Cardiac fibroblast (primary cell): ENCODE results near the gene HIRIP3.
"Not testable (repeated sequence)": the region's sequence is repeated elsewhere in the genome, so short reads cannot be mapped to it uniquely, and the experiment has no call there.

ENCODE experiments used
- DNase-seq, 2 donors: peaks; one replicate each; pipeline versions ENCODE4 v3.0.0 to v3.0.0-alpha.2; 2010; ENCODE audit warnings: low read depth in 2 of 2
- H3K4me3 ChIP-seq, 2 donors: replicated peaks in 1 of 2; 1 replicate in 1 of 2; 2 replicates in 1 of 2; pipeline ENCODE4 v1.5.1; 2011; ENCODE audit warnings: low read depth in 2 of 2, low read length in 2 of 2, mild to moderate bottlenecking in 2 of 2, moderate library complexity in 1 of 2
- CTCF ChIP-seq: IDR thresholded peaks from one replicate; pipeline ENCODE4 v1.5.1; 2011; ENCODE audit warnings: low read depth, mild to moderate bottlenecking, low read length, inconsistent platforms

Gene HIRIP3

GRCh38 chr16:29995324-29995910, at the start of gene HIRIP3:
Gene HIRIP3, minus strand, starts transcription at chr16:29995617. Its CDS starts 12 bp downstream, at chr16:29995605.
- H3K4me3 ChIP-seq = peak within 1 kb of the TSS; percentile 88 to 93
- TF ChIP-seq CTCF = no peak
- DNase-seq = peak; percentile 81 to 84

GRCh38 chr16:30041841-30042240, 46.4 kb upstream of the HIRIP3 start:
- peak; percentile 30 for TF ChIP-seq CTCF
- DNase-seq = peak; percentile 69 to 70
- H3K4me3 ChIP-seq = no peak overlapping the region

- not testable (repeated sequence) for H3K4me3 ChIP-seq, DNase-seq
Measured at GRCh38 chr16:30040690-30041089, 45.3 kb upstream of the HIRIP3 start.

- DNase-seq = no peak
- TF ChIP-seq CTCF = no peak
- H3K4me3 ChIP-seq = no peak overlapping the region
Measured at GRCh38 chr16:30040221-30040620, 44.8 kb upstream of the HIRIP3 start.

- no peak for DNase-seq
Measured at GRCh38 chr16:30033270-30033669, 37.9 kb upstream of the HIRIP3 start.

GRCh38 chr16:30032083-30032819, 36.8 kb upstream of the HIRIP3 start:
- H3K4me3 ChIP-seq = no peak overlapping the region
- TF ChIP-seq CTCF = peak; percentile 80
- DNase-seq = peak; percentile 77 to 80

More at GRCh38 chr16:30033270-30033669, 37.9 kb upstream of the HIRIP3 start:
- no peak overlapping the region for H3K4me3 ChIP-seq
- no peak for TF ChIP-seq CTCF

- DNase-seq = no peak
- TF ChIP-seq CTCF = no peak
- no peak overlapping the region for H3K4me3 ChIP-seq
Measured at GRCh38 chr16:30031477-30031918, 36.1 kb upstream of the HIRIP3 start.
